GM21717 (cell line): ENCODE data around the gene PADI4.
"Not testable (repeated sequence)": the region's sequence is repeated elsewhere in the genome, so short reads cannot be mapped to it uniquely, and the experiment has no call there.

ENCODE experiments used
- ATAC-seq: cut with Tn5 transposase; IDR thresholded peaks from one replicate; pipeline ENCODE4 v1.9.1; 2021; ENCODE audit warnings: mild to moderate bottlenecking, moderate library complexity; ENCODE audit not compliant: unreplicated experiment

PADI4 gene

DNA sequence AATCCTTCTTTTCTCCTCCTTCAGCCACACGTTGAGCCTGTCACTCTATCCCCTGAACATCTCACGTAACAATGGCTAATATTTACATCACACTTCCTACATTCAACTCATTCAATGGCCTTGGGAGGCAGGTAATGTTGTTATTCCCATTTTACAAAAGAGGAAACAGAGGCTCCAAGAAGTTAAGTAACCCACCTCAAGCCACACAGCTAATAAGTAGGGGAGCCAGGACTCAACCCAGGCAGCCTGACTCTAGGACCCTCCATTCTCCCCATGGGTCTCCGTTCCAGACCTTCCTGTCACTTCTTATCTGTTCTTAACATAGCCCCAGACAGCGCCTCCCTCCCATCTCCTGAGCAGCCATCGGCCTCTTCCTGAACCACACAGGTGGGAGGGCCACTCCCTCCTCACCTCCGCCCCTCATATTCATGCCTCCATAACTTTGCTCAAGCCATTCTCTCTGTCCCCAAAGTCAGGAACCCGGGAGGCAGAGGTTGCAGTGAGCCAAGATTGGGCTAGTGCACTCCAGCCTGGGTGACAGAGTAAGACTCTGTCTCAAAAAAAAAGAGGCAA is 2.2 kb downstream of the PADI4 start:
- no peak for ATAC-seq

DNA sequence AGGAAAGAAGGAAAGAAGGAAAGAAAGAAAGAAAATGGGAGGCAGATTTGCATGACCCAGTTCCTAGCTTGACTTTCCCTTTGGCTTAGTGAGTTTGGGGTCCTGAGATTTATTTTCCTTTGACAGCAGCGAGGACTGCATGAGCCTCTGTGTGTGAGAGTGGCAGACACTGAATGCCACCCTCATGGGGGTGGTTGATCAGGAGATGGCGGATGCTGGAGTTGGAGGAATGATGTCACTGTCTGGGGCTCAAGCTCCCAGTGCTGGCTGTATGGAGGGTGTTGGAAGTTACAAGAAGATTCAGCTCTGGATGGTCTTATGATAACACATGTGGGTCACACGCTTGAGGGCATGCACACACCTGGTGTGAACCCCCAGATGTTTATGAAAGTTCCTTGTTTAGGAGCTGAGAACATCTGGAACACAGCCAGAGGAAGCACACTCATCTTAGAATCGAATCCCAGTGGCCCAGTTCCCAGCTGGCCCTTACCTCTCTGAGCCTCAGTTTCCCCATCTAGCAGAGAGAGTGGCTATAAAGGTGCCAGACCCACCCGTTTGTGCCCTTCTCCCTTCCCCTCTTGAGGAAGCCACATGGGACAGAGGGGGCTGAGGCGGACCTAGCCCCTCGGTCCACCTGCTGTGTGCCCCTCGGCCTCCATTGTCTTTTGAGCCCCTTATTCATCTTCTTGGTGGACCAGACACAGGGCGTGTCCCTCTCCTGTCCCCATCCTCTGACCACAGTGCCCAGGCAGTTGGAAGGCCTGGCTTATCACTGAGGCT is 5.7 kb downstream of the PADI4 start:
- ATAC-seq: no peak

GRCh38 chr1:17314491-17314971 is 6.5 kb downstream of the PADI4 start:
- no peak for ATAC-seq

- ATAC-seq: no peak
Observed at GRCh38 chr1:17315542-17316130, 7.6 kb downstream of the PADI4 start.

DNA sequence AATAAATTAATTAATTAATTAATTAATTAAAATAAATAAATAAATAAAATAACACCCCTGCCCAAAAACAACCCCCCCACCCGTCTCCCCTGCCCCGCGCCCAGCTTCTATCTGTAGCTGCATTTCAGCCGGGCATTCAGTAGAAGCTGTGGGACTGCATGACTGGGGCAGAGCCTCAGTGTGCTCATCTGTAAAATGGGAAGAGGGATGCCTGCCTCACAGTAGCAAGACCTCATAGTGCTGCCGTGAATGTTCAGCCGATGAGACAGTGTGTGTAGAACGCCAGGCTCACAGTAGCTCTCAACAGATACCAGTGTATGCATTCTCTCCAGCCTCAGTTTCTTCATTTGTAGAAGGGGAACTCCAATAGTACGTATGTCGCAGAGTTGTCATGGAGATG is 8.7 kb downstream of the PADI4 start:
- no peak for ATAC-seq

DNA sequence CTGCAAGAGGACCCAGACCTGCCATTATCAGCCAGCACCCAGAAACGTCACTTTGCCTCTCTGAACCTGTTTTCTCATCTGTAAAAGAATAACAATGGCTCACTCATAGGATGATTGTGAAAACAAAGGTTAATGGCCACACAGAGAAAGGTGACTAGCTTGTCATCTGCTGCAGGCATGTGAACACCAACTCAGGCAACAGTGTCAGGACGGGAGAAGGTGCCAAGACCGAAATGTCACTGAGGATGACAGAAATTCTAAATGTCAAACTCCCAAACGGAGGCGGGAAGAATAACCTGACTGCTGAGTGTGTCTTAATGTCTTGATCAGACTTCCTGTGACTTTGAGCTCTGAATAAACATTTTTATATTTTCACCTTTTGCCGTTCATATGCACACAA is 10.3 kb downstream of the PADI4 start:
- no peak for ATAC-seq

DNA sequence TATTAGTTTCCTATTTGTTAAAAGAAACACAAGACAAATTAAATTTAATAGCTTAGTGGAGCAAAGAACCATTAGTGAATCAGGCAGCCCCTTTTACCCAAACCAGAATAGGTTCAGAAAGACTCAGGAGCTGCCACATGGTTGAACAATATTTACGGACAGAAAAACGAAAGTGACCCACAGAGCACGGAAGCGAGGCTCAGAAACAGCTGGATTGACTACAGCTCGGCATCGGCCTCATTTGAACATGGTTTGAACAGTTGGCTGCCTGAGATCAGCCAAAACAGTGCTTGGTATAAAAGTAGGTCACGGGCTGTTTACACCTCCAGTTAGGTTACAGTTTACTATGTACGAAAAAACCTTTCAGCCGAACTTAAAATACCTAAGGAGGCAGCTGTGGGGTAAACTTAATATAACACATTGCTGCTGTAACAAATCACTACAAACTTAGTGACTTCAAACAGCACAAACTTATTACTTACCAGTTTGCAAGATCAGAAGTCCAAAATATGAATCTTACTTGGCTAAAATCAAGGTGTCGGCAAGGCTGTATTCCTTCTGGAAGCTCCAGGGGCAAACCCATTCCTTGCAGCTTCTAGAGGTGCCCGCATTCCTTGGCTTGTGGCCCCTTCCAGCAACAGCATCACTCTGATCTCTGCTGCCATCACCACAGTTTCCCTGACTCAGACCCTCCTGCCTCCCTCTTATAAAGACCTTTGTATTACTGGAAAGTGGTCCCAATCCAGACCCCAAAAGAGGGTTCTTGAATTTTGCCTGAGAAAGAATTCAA is 11.8 kb downstream of the PADI4 start:
- ATAC-seq: no peak

DNA sequence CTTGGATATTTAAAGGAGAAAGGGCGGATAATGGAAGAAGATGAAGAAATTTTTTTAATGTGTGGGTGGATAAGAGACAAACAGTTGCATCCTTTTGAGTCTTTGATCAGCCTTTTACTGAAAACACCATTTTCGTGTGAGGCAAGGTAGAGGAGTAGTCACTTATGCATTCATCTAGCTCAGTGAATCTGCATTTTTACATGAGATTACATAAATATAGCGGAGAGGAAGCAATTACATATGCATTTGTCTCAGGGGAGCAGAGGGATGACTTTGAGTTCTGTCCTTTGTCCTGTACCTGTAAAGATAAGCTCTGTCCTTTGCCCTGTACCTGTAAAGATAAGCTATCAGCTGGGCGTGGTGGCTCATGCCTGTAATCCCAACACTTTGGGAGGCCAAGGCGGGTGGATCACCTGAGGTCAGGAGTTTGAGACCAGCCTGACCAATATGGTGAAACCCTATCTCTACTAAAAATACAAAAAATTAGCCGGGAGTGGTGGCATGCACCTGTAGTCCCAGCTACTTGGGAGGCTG is 13.9 kb downstream of the PADI4 start:
- not testable (repeated sequence) for ATAC-seq

GRCh38 chr1:17328855-17329254 is 20.9 kb downstream of the PADI4 start:
- ATAC-seq: no peak

DNA sequence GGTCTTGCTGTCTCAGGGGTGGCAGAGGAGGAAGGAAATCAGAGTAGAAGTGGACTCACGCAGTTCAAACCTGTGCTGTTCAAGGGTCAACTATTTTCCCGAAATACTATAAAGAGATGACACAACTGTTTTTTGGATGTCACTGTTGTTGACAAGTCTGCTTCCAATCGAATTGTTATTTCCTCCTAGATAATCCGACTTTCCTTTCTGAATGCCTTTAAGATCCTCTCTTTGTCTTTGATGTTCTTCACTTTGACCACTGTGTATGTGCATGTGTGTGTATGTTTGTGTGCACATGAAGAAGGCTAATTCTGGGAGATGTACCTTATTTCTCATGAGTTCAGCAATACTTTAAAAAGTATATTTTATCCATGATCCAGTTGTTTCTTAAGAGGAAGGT is 21.6 kb downstream of the PADI4 start:
- no peak for ATAC-seq

DNA sequence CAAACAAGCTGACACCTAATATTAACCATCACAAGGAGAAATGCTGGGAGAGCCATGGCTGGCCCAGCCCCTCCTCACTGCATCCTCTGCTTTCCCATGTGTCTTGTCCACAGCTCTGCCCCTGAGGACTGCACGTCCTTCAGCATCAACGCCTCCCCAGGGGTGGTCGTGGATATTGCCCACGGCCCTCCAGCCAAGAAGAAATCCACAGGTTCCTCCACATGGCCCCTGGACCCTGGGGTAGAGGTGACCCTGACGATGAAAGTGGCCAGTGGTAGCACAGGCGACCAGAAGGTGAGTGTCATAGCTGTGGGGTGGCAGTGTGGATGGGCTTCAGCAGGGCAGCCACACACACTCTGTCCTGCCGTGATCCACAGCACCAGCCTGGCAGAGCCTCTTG is 22.9 kb downstream of the PADI4 start:
- no peak for ATAC-seq

- no peak for ATAC-seq
Observed at GRCh38 chr1:17333081-17333480, 25.1 kb downstream of the PADI4 start.

DNA sequence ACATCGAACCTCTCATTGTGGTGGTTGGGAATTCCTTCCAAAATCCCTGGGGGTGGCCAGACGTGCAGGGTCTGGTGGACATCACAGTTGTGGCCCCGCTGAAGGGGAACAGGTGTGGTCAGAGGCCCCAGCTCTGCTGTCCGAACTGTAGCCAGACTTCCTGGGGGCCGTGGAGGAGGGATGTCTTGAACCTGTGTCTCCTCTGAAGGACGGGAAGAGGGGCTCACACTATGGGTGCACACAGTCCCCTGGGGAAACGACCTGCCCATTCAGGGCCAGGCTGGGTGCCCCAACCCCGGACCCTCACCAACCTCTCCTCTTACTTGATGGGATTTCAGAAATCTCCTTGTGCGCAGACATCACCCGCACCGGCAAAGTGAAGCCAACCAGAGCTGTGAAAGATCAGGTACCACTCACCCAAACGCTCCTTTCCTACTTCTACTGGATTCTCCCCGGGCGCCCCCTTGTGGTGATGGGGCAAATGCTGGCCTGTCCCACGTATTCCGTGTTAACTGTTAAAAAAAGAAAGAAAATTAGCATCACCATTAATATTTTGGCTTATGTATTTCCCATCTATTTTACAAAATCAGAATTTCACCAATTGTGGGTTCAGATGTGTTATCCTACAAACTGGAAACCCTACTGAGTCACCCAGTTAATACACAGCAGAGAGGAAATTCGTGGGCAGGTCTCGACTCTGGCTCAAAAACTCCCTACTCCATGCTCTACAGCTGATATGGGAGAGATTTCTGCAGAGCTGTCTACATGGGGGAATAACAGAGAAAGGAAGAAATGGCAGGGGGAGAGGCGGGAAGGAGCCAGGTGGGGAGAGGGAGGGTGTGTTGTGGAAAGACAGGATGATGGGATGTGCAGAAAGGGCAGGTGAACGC is 28.1 kb downstream of the PADI4 start:
- ATAC-seq: no peak

GRCh38 chr1:17338706-17339493 is 30.9 kb downstream of the PADI4 start:
- no peak for ATAC-seq

- no peak for ATAC-seq
Observed at GRCh38 chr1:17339521-17339920, 31.5 kb downstream of the PADI4 start.

DNA sequence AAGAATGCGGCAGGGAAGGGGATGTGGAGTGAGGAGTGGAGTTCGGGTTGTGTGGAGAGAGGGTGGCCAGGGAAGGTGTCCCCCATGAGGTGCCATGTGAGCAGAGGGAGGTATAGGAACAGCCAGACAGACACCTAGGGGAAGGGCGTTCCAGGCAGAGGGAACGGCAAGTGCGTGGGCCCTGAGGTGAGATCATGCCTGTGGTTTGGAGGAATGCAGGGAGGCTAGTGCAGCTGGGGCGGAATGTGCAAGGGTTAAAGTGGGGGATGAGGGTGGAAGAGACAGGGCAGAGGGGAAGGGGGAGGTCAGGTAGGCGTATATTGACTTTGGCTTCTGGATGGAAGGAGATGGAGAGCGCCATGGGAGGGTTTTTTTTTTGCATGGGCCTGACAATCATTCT is 32.4 kb downstream of the PADI4 start:
- ATAC-seq: no peak

- no peak for ATAC-seq
Observed at GRCh38 chr1:17342014-17342441, 34.0 kb downstream of the PADI4 start.

GRCh38 chr1:17345506-17345905 is 37.5 kb downstream of the PADI4 start:
- not testable (repeated sequence) for ATAC-seq

DNA sequence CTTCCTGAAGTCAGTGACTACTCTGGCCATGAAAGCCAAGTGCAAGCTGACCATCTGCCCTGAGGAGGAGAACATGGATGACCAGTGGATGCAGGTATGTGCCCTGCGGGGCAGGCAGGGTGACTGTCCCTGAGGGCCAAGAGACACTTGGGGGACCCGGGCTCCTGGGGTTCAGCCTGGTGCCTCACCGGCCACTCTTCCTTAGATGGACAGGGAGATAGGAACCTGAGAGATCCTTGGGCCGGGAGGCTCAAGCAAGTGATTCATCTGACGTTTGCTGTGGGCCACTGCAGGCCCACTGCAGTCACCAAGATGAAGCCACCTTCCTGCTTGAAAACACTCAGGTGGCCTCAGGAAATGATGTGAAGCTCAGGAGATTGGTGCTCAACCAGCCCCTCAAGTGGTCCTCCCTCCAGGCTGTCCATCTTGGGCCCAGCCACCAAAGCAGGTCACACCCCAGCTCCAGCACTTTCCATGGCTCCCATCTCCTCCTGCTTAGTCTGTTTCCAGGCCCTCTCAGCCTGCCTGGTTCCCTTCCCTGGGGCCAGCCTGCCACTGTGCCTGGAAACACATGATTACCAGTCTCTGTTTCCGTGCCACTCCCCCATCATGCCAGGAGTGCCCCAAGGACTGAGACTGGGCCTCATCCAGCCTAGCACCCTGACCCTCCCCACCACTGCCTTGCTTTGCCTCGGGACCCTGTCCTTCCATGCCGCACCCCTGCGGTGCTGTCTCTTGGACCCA is 38.2 kb downstream of the PADI4 start:
- no peak for ATAC-seq
